ENCODE measurements around the gene DIO2.

DNA sequence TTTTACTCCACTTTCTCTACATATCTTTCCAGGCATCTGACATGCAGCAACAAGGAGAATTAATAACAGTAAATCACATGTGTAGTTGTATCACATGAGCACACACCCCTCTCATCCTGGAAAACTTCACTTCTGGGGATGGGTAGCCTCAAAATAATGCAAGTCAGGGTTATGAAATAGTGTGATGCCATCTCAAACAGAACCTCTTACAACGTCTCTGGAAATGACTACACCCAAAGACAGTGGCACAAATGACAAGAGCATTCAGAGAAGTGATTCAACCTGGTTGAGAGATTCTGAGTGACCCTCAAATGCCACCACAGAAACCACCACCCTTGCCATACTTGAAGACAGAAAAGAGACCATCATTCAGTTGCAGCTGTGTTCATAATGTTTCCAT, 2.8 kb downstream of the DIO2 start:
- TF ChIP-seq ATF2 (tag by site-specific recombination; IDR thresholded peaks at IDR 0.05; ENCODE audit: low read depth) (no peak), ZNF366 (tag by site-specific recombination; conservative IDR thresholded peaks at IDR 0.05) (no peak), ZEB2 (tag by site-specific recombination; IDR thresholded peaks at IDR 0.05) (no peak)
- TF ChIP-seq, protein P1, sequence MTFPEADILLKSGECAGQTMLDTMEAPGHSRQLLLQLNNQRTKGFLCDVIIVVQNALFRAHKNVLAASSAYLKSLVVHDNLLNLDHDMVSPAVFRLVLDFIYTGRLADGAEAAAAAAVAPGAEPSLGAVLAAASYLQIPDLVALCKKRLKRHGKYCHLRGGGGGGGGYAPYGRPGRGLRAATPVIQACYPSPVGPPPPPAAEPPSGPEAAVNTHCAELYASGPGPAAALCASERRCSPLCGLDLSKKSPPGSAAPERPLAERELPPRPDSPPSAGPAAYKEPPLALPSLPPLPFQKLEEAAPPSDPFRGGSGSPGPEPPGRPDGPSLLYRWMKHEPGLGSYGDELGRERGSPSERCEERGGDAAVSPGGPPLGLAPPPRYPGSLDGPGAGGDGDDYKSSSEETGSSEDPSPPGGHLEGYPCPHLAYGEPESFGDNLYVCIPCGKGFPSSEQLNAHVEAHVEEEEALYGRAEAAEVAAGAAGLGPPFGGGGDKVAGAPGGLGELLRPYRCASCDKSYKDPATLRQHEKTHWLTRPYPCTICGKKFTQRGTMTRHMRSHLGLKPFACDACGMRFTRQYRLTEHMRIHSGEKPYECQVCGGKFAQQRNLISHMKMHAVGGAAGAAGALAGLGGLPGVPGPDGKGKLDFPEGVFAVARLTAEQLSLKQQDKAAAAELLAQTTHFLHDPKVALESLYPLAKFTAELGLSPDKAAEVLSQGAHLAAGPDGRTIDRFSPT (tag by site-specific recombination; IDR thresholded peaks at IDR 0.05): no peak
- TF ChIP-seq, protein P2, sequence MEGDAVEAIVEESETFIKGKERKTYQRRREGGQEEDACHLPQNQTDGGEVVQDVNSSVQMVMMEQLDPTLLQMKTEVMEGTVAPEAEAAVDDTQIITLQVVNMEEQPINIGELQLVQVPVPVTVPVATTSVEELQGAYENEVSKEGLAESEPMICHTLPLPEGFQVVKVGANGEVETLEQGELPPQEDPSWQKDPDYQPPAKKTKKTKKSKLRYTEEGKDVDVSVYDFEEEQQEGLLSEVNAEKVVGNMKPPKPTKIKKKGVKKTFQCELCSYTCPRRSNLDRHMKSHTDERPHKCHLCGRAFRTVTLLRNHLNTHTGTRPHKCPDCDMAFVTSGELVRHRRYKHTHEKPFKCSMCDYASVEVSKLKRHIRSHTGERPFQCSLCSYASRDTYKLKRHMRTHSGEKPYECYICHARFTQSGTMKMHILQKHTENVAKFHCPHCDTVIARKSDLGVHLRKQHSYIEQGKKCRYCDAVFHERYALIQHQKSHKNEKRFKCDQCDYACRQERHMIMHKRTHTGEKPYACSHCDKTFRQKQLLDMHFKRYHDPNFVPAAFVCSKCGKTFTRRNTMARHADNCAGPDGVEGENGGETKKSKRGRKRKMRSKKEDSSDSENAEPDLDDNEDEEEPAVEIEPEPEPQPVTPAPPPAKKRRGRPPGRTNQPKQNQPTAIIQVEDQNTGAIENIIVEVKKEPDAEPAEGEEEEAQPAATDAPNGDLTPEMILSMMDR (tag by site-specific recombination; IDR thresholded peaks at IDR 0.05): no peak
